Mesenchymal stem cell (in vitro differentiated cells and primary cell): ENCODE measurements around the gene RGS13. TPM values are rescaled to one million over a fixed set of nuclear protein-coding genes. Genes with fewer than 3 reads are reported as not detected.

ENCODE experiments used
- DNase-seq: peaks from one replicate; pipeline ENCODE4 v3.0.0-alpha.2; 2013
- H2AFZ ChIP-seq: one replicate; pipeline ENCODE4 v1.6.1; 2013; ENCODE audit warnings: low read depth, mild to moderate bottlenecking, control low read depth, inconsistent platforms, low read length, moderate library complexity
- H2AK5ac ChIP-seq: 2 replicates; pipeline ENCODE4 v1.6.1; 2013; ENCODE audit warnings: low read length, moderate library complexity, mild to moderate bottlenecking, inconsistent platforms; ENCODE audit not compliant: severe bottlenecking
- H2BK120ac ChIP-seq: one replicate; pipeline ENCODE4 v1.6.1; 2013; ENCODE audit warnings: low read depth, mild to moderate bottlenecking, inconsistent platforms, low read length, moderate library complexity
- H2BK12ac ChIP-seq, 2 experiments: one replicate each; pipeline ENCODE4 v1.6.1; 2013; ENCODE audit warnings: inconsistent platforms in 2 of 2, low read length in 2 of 2, mild to moderate bottlenecking in 2 of 2, moderate library complexity in 2 of 2, control low read depth in 1 of 2
- H2BK15ac ChIP-seq: one replicate; pipeline ENCODE4 v1.6.1; 2013; ENCODE audit warnings: mild to moderate bottlenecking, low read depth, inconsistent platforms; ENCODE audit not compliant: poor library complexity, severe bottlenecking
- H2BK5ac ChIP-seq: 2 replicates; pipeline ENCODE4 v1.6.1; 2013; ENCODE audit warnings: low read depth, mild to moderate bottlenecking, low read length, control low read depth, inconsistent platforms; ENCODE audit not compliant: poor library complexity, severe bottlenecking
- H3K14ac ChIP-seq, 2 experiments: one replicate each; pipeline ENCODE4 v1.6.1; 2013; ENCODE audit warnings: inconsistent platforms in 2 of 2, low read length in 2 of 2, control low read depth in 1 of 2, mild to moderate bottlenecking in 1 of 2, moderate library complexity in 1 of 2
- H3K18ac ChIP-seq, 2 experiments: one replicate each; pipeline ENCODE4 v1.6.1; 2013; ENCODE audit warnings: inconsistent platforms in 2 of 2, low read length in 2 of 2, control low read depth in 1 of 2, low read depth in 1 of 2, mild to moderate bottlenecking in 1 of 2
- H3K23ac ChIP-seq, 2 experiments: one replicate each; pipeline ENCODE4 v1.6.1; 2013; ENCODE audit warnings: inconsistent platforms in 2 of 2, low read length in 2 of 2, mild to moderate bottlenecking in 2 of 2, moderate library complexity in 2 of 2, control low read depth in 1 of 2
- H3K27ac ChIP-seq: 2 replicates; pipeline ENCODE4 v1.5.1; 2013; ENCODE audit warnings: mild to moderate bottlenecking, moderate library complexity, low read length, control low read depth, inconsistent platforms; ENCODE audit not compliant: poor library complexity, severe bottlenecking
- H3K27me3 ChIP-seq, 2 experiments: 2 replicates each; pipeline versions ENCODE4 v1.6.1 to v1.7.0; 2013; ENCODE audit warnings: low read length in 2 of 2, mild to moderate bottlenecking in 2 of 2, moderate library complexity in 2 of 2, control low read depth in 1 of 2, inconsistent platforms in 1 of 2; ENCODE audit not compliant: control insufficient read depth in 1 of 2, insufficient read depth in 1 of 2
- H3K36me3 ChIP-seq, 2 experiments: 2 replicates each; pipeline versions ENCODE4 v1.6.1 to v1.7.0; 2013; ENCODE audit warnings: low read length in 2 of 2, control low read depth in 1 of 2, inconsistent platforms in 1 of 2, low read depth in 1 of 2, mild to moderate bottlenecking in 1 of 2; ENCODE audit not compliant: insufficient read depth in 2 of 2, control insufficient read depth in 1 of 2
- H3K4ac ChIP-seq, 2 experiments: one replicate each; pipeline ENCODE4 v1.6.1; 2013; ENCODE audit warnings: inconsistent platforms in 2 of 2, low read length in 2 of 2, mild to moderate bottlenecking in 2 of 2, moderate library complexity in 2 of 2, control low read depth in 1 of 2, low read depth in 1 of 2
- H3K4me1 ChIP-seq: 2 replicates; pipeline ENCODE4 v1.6.1; 2013; ENCODE audit warnings: low read depth, low read length, control low read depth; ENCODE audit not compliant: control insufficient read depth, insufficient read depth
- H3K4me2 ChIP-seq: 2 replicates; pipeline ENCODE4 v1.6.1; 2013; ENCODE audit warnings: low read length, mild to moderate bottlenecking, inconsistent platforms; ENCODE audit not compliant: poor library complexity, severe bottlenecking
- H3K4me3 ChIP-seq, 2 experiments: 2 replicates each; pipeline versions ENCODE4 v1.5.1 to v1.7.0; 2013; ENCODE audit warnings: low read length in 2 of 2, mild to moderate bottlenecking in 2 of 2, control low read depth in 1 of 2, low read depth in 1 of 2; ENCODE audit not compliant: insufficient read depth in 1 of 2
- H3K79me1 ChIP-seq: replicated peaks from 2 replicates; pipeline ENCODE4 v1.6.1; 2013; ENCODE audit warnings: mild to moderate bottlenecking, control low read depth, low read length, inconsistent platforms; ENCODE audit not compliant: poor library complexity, severe bottlenecking
- H3K9ac ChIP-seq: 2 replicates; pipeline ENCODE4 v1.7.0; 2013; ENCODE audit warnings: mild to moderate bottlenecking, low read length, moderate library complexity
- H3K9me3 ChIP-seq: 2 replicates; pipeline ENCODE4 v1.7.0; 2013; ENCODE audit warnings: mild to moderate bottlenecking, low read length; ENCODE audit not compliant: control insufficient read depth
- H4K8ac ChIP-seq: one replicate; pipeline ENCODE4 v1.6.1; 2013; ENCODE audit warnings: inconsistent platforms, mild to moderate bottlenecking, low read length, moderate library complexity
- H4K91ac ChIP-seq: one replicate; pipeline ENCODE4 v1.6.1; 2013; ENCODE audit warnings: mild to moderate bottlenecking, low read length, inconsistent platforms
- whole genome bisulfite sequencing: methylation state at CpG from one replicate; pipeline ENCODE4 v1.1.7; 2013; ENCODE audit warnings: mixed read lengths; 5-methylcytosine and 5-hydroxymethylcytosine counted together
- polyA plus RNA-seq, 2 experiments: library from polyadenylated mRNA; stranded (reverse); fragments of 200-250 nt; gene quantifications; one replicate each; pipeline ENCODE4 v1.2.3, GENCODE V29; 2013

The RGS13 gene, protein sequence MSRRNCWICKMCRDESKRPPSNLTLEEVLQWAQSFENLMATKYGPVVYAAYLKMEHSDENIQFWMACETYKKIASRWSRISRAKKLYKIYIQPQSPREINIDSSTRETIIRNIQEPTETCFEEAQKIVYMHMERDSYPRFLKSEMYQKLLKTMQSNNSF
- not detected for polyA plus RNA-seq (2013, experiment 1 of 2)
- not detected for polyA plus RNA-seq (2013, experiment 2 of 2)

DNA sequence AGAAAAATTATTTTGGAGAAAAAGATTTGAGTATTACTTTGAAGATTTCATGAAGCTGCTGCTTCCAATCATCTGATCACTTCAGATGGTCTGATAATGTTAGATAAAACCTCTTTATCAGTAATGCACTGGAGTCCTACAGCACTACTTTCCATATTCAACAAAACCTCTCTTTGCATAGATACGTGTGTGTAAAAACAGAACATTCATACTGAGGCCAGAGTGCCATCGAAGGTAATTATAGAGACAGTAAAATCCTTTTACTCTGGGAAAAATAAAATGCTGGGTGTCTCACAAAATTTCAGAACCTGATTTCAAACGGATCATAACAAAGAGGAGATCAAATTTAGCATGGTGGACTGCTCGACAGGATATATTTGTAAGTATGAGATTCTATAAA, at the start of gene RGS13:
Gene RGS13, plus strand, starts transcription at position 209 of the 400 bp plus-strand sequence. CDS start 8,188 bp downstream, outside the sequence.
- Histone ChIP-seq H2BK5ac (no peak within 1 kb of the TSS), H3K9me3 (no peaks in the 10 kb centered on the region), H3K79me1 (no peaks in the 10 kb centered on the region), H3K18ac (no peak within 1 kb of the TSS), H3K23ac (no peak within 1 kb of the TSS), H3K4ac (no peak within 1 kb of the TSS), H2BK12ac (no peak within 1 kb of the TSS), H3K36me3 (no peaks in the 10 kb centered on the region), H3K4me2 (no peak within 1 kb of the TSS), H2BK120ac (no peak within 1 kb of the TSS), H3K4me1 (no peaks in the 10 kb centered on the region), H4K91ac (no peak within 1 kb of the TSS), H2AFZ (no peak within 1 kb of the TSS), H3K27me3 (no peaks in the 10 kb centered on the region), H3K4me3 (no peak within 1 kb of the TSS), H2AK5ac (no peak within 1 kb of the TSS), H3K9ac (no peak within 1 kb of the TSS), H3K14ac (no peak within 1 kb of the TSS), H2BK15ac (no peak within 1 kb of the TSS), H3K27ac (no peak within 1 kb of the TSS), H4K8ac (peak within 1 kb of the TSS; percentile 41)
- DNase-seq = no peak
- 95% methylated on average over 3 of the region's 4 CpGs for WGBS

DNA sequence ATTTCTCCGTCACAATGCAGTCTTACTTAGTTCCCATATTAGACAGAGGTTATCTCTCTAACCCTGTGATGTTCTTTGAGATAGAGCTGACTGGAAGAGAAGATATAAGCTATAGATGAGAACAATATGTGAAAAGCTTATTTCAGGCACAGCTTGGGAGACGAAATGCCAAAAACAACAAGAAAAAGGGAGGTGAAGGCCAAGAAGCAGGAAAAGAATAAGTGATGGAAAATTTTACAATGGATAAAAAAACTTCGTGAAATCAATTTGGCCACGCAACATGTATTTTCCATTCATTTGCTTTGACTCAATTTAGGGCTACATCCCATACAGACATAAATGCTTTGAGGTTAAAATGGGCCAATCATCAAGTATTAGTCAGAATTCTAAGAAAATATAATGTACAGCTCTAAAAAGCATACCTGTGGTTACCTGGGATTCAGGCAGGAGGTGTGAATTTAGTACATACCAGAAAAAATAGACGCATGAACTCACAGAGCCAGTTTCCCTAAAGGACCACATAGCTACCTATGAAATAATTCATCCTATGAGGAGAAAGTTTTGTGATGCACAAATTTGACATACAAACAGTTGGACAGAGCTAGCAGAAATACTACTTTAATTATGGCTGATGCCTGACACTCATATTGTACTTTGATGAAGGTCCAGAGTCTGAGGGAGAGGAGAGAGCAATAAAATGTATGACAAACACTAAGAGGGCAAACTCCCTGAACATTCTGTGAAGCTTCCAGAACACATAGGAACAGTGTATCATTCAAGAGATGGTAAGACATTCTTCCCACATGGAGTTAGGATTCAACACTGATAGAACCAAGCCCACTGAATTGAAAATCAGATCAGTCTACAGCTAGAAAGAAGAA, 48.3 kb upstream of the RGS13 start:
- WGBS = 100% methylated on average over 1 of the region's 5 CpGs

DNA sequence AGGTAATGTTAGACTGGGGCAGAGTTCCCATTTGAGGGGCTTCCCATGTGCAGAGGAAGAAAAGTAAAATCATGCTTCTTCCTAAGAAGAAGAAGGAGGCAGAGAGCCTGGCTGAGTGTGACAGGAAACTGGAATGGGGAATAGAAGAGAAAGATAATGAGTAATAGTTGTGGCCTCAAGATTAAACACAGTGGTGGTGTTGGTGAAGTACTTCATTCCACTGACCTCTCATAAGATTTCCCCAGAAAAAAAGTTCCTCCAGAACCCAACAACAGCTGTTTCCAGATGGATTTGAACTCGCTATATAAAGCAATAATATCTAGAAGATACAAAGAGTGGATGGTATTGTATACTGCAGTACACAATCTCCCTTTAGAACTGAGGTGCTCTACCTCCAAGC, 47.4 kb upstream of the RGS13 start:
- no peak overlapping the region for H2AFZ ChIP-seq
- WGBS = no CpG with 5 or more reads among the region's 1 CpG
- H4K91ac ChIP-seq = no peak overlapping the region
- no peak overlapping the region for H3K18ac ChIP-seq
- H3K14ac ChIP-seq = no peak overlapping the region
- H3K27me3 ChIP-seq = no peaks in the 10 kb centered on the region
- H3K9me3 ChIP-seq = no peaks in the 10 kb centered on the region
- peak; percentile 76 for DNase-seq
- no peak overlapping the region for H2BK15ac ChIP-seq
- no peaks in the 10 kb centered on the region for H3K36me3 ChIP-seq
- H3K4me3 ChIP-seq = no peak overlapping the region
- H2AK5ac ChIP-seq = no peak overlapping the region
- no peak overlapping the region for H2BK12ac ChIP-seq
- H2BK5ac ChIP-seq = no peak overlapping the region
- no peak overlapping the region for H3K9ac ChIP-seq
- no peak overlapping the region for H2BK120ac ChIP-seq
- H4K8ac ChIP-seq = no peak overlapping the region
- H3K79me1 ChIP-seq = no peaks in the 10 kb centered on the region
- H3K4me2 ChIP-seq = no peak overlapping the region
- no peak overlapping the region for H3K23ac ChIP-seq
- no peak overlapping the region for H3K4ac ChIP-seq
- H3K4me1 ChIP-seq = no peaks in the 10 kb centered on the region
- no peak overlapping the region for H3K27ac ChIP-seq

More for the DNA sequence above, 48.3 kb upstream of the RGS13 start:
- no peak overlapping the region for H3K4me2 ChIP-seq
- H3K27me3 ChIP-seq = no peaks in the 10 kb centered on the region
- H3K23ac ChIP-seq = no peak overlapping the region
- H3K9me3 ChIP-seq = no peaks in the 10 kb centered on the region
- no peak overlapping the region for H3K9ac ChIP-seq
- H2BK12ac ChIP-seq = peak overlapping the region in 1 of 2 experiments; percentile 42
- no peak overlapping the region for H4K8ac ChIP-seq
- H2AK5ac ChIP-seq = no peak overlapping the region
- no peak overlapping the region for H3K4me3 ChIP-seq
- no peaks in the 10 kb centered on the region for H3K79me1 ChIP-seq
- no peaks in the 10 kb centered on the region for H3K4me1 ChIP-seq
- H3K4ac ChIP-seq = no peak overlapping the region
- H4K91ac ChIP-seq = no peak overlapping the region
- no peak for DNase-seq
- H3K14ac ChIP-seq = no peak overlapping the region
- no peak overlapping the region for H2AFZ ChIP-seq
- no peak overlapping the region for H3K27ac ChIP-seq
- no peak overlapping the region for H2BK120ac ChIP-seq
- H2BK5ac ChIP-seq = no peak overlapping the region
- no peak overlapping the region for H3K18ac ChIP-seq
- no peak overlapping the region for H2BK15ac ChIP-seq
- H3K36me3 ChIP-seq = no peaks in the 10 kb centered on the region

DNA sequence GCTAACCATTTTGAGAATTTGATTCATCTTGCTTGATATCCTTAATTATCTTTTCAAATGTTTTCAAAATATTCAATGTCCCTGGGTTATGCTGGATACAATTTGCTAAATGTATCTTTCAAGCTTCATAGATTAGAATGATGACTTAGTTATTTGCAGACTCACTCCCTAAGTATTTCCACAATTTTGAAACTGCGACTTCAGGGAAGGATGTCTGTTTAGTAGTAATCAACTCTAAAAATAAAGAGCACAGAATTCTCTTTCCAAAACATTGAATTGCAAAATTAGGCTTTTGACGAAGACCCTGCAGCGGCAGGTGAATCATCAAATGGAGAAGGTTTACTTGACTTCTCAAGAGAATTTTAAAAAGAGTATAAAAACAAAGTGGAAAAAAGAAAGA, 46.1 kb upstream of the RGS13 start:
- Histone ChIP-seq H3K4me2 (no peak overlapping the region), H2AFZ (no peak overlapping the region)

More for the DNA sequence above, 46.1 kb upstream of the RGS13 start:
- Histone ChIP-seq H3K4me3 (no peak overlapping the region), H3K79me1 (no peaks in the 10 kb centered on the region), H3K36me3 (no peaks in the 10 kb centered on the region), H3K27ac (no peak overlapping the region), H4K91ac (no peak overlapping the region), H2BK5ac (no peak overlapping the region), H2AK5ac (no peak overlapping the region), H2BK12ac (no peak overlapping the region), H3K18ac (no peak overlapping the region), H3K9me3 (no peaks in the 10 kb centered on the region), H4K8ac (no peak overlapping the region), H2BK120ac (no peak overlapping the region), H2BK15ac (no peak overlapping the region), H3K27me3 (no peaks in the 10 kb centered on the region), H3K14ac (no peak overlapping the region), H3K4ac (no peak overlapping the region), H3K9ac (no peak overlapping the region), H3K23ac (no peak overlapping the region), H3K4me1 (no peaks in the 10 kb centered on the region)
- peak; percentile 47 for DNase-seq
- 54% methylated on average over 2 of the region's 3 CpGs for WGBS
